ENCODE results near the gene HDAC11. TPM values are rescaled to one million over a fixed set of nuclear protein-coding genes. Genes with fewer than 3 reads are reported as not detected.

The HDAC11 gene
- total and polyA plus RNA-seq, 2 donors = 7.4 to 27.1 TPM

- H3K4me3 ChIP-seq (ENCODE audit: low read depth, low read length) = no peak overlapping the region
- no peak overlapping the region for H3K27ac ChIP-seq (ENCODE audit: low read depth)
- H3K4me1 ChIP-seq (ENCODE audit: insufficient read depth) = no peaks in the 10 kb centered on the region
- no peak for DNase-seq (ENCODE audit: extremely low spot score)
- H3K36me3 ChIP-seq (ENCODE audit: insufficient read depth) = no peaks in the 10 kb centered on the region
- WGBS = 73% methylated on average over 10 of the region's 10 CpGs
Measured at GRCh38 chr3:13524979-13525669, 45.0 kb downstream of the HDAC11 start.

GRCh38 chr3:13525827-13526625 lies 45.9 kb downstream of the HDAC11 start:
- 70% methylated on average over 20 of the region's 20 CpGs for WGBS
- H3K27ac ChIP-seq (ENCODE audit: low read depth) = no peak overlapping the region
- no peaks in the 10 kb centered on the region for H3K4me1 ChIP-seq (ENCODE audit: insufficient read depth)
- no peak overlapping the region for H3K4me3 ChIP-seq (ENCODE audit: low read depth, low read length)
- DNase-seq (ENCODE audit: extremely low spot score) = no peak
- no peaks in the 10 kb centered on the region for H3K36me3 ChIP-seq (ENCODE audit: insufficient read depth)

DNA sequence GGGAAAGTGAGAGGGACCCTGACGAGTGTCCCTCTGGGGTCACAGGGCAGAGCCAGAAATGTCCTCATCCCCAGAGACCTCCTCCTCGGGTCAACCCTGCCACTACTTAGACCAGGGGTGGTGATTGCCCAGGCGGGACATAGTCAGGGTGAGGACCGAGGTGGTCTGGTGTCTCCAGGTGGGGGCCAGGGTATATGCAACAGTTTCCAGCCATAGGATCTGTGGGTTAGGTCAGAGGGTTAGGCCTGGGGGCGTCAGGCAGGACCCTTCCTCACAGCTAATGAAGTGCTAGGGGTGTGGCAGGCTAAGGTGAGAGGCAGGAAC lies 46.5 kb downstream of the HDAC11 start:
- no peaks in the 10 kb centered on the region for H3K4me1 ChIP-seq (ENCODE audit: insufficient read depth)
- H3K4me3 ChIP-seq (ENCODE audit: low read depth, low read length) = no peak overlapping the region
- H3K36me3 ChIP-seq (ENCODE audit: insufficient read depth) = no peaks in the 10 kb centered on the region
- 87% methylated on average over 5 of the region's 5 CpGs for WGBS
- DNase-seq (ENCODE audit: extremely low spot score) = no peak
- H3K27ac ChIP-seq (ENCODE audit: low read depth) = no peak overlapping the region

DNA sequence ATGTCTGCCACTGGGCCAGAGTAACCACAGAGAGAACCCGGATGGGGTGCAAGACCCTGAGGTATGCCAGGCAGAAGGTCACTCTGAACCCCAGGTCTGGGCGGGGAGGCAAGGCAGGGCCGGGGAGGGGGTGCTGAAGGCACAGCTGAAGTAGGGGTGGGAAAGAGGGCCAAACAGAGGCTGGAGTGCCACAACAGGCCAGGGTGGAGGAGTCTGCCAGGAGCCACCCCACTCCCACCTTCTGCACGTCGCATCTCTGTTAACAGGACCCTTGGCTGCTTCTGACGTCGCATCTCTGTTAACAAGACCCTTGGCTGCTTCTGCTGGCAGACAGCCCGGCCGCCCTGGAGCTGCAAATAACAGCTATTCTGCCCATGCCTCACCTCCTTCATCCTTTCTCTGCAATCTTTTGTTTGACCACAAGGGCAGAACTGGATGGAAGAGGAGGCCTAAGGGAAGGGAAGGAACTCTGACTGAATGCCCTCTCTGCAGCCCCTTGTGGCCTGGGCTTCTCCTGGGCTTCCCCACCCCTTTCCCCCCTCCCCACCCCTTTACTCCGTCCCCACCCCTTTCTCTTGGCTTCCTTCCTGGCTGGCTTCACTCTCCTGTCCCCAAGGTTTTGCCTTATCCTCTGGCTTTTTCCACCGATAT lies 48.2 kb downstream of the HDAC11 start:
- DNase-seq (ENCODE audit: extremely low spot score) = no peak
- H3K36me3 ChIP-seq (ENCODE audit: insufficient read depth) = no peaks in the 10 kb centered on the region
- H3K4me3 ChIP-seq (ENCODE audit: low read depth, low read length) = no peak overlapping the region
- WGBS = 49% methylated on average over 11 of the region's 11 CpGs
- no peaks in the 10 kb centered on the region for H3K4me1 ChIP-seq (ENCODE audit: insufficient read depth)
- H3K27ac ChIP-seq (ENCODE audit: low read depth) = no peak overlapping the region

DNA sequence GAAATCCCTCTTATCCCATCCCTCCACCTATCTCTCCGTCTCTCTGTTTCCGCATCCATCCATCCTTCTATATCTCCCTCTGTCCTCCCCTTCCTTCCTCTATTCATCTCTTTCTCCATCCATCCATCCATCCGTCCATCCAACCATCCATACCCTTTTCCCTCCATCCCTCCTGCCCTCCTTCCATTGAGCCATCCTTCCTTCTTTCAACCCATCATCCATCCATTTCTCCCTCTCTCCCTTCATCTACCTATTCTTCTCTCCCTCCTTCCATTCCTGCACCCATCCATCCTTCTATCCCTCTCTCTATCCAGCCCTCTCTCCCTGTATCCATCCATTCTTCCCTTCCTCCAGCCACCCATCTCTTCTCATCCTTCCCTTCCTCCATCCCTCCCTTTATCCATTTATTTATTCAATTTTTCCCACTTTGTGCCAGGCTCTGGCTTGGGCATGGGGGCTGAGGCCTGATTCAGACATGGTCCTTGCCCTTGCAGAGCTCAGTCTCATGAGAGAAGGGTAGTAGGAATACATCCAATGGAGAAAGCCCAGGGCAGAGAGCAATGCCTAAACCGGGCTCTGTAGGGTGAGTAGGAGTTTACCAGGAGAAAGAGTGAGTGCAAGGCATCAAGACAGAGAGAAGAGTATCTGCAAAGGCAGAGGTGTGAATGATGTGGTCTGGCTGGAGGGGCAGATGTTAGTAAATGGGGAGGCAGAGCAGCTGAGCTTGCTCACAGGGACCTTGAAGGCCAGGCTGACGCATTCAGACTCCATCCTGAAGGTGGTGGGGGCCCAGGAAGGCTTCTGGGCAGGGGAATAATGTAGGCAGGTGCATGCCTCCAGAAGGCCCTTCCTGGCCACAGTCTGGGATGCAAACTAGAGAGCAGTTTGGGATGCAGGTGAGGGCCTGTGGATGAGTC lies 49.3 kb downstream of the HDAC11 start:
- H3K4me3 ChIP-seq (ENCODE audit: low read depth, low read length) = no peak overlapping the region
- no peaks in the 10 kb centered on the region for H3K4me1 ChIP-seq (ENCODE audit: insufficient read depth)
- no peak for DNase-seq (ENCODE audit: extremely low spot score)
- no peak overlapping the region for H3K27ac ChIP-seq (ENCODE audit: low read depth)
- WGBS = 88% methylated on average over 5 of the region's 5 CpGs
- H3K36me3 ChIP-seq (ENCODE audit: insufficient read depth) = no peaks in the 10 kb centered on the region

DNA sequence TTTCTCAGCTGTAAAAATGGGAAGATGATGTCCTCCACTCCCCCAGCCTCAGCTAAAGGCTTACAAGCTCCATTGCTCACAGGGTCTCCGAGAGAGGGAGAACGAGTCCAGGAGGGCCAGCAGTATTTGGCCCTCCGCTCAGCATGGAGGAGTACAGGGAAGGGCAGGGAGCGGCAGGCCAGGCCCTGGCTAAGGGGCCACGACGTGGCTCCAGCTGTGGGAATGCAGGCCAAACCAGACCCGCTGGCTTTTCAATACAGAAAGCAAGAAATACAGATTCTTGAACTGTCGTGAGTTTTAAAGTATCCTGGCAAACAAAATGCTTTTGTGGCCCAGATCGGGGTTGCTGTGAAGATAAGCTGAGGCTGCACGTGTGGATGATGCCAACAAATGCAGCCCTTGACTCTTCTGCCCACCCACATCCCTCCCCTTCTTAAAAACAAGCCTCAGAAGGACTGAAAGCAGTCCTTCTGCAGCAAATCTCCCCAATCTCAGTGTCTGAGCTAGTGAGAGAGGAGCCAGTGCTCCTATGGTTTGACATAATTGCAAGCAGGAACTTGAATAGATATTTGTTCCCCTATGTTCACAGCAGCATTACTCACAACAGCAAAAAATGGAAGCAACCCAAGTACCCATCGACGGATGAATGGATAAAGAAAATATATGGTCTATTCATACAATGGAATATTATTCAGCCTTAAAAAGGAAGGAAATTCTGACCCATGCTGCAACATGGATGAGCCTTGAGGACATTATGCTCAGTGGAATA lies 50.3 kb downstream of the HDAC11 start:
- H3K4me1 ChIP-seq (ENCODE audit: insufficient read depth) = no peaks in the 10 kb centered on the region

GRCh38 chr3:13532085-13532484 lies 52.0 kb downstream of the HDAC11 start:
- DNase-seq (ENCODE audit: extremely low spot score) = no peak
- Histone ChIP-seq H3K27ac (ENCODE audit: low read depth) (no peak overlapping the region), H3K4me1 (ENCODE audit: insufficient read depth) (no peaks in the 10 kb centered on the region), H3K36me3 (ENCODE audit: insufficient read depth) (no peaks in the 10 kb centered on the region), H3K4me3 (ENCODE audit: low read depth, low read length) (no peak overlapping the region)
- 62% methylated on average over 9 of the region's 9 CpGs for WGBS

More for the DNA sequence above, 50.3 kb downstream of the HDAC11 start:
- no peak for DNase-seq (ENCODE audit: extremely low spot score)
- WGBS = 65% methylated on average over 12 of the region's 12 CpGs
- Histone ChIP-seq H3K27ac (ENCODE audit: low read depth) (no peak overlapping the region), H3K36me3 (ENCODE audit: insufficient read depth) (no peaks in the 10 kb centered on the region), H3K4me3 (ENCODE audit: low read depth, low read length) (no peak overlapping the region)

DNA sequence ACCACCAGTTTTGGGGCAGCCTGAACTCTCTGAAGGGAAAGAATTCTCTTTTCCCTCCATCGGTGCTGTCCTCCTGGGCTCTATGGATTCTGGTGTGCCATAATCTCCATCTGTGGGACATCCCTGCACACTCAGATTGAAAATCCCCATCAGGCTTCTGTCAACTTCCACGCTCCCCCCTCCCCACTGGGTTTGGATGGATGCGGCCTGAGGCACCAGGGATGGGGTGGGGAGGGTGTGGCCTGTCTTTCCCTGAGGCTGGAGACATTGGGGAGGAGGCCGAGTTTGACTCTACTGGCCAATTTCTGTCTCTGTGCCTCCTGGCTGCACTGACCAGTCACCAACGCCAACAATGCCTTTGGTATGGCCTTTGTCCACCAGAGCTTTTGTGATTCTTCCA lies 52.5 kb downstream of the HDAC11 start:
- no peak for DNase-seq (ENCODE audit: extremely low spot score)
- H3K36me3 ChIP-seq (ENCODE audit: insufficient read depth) = no peaks in the 10 kb centered on the region
- WGBS = 68% methylated on average over 5 of the region's 5 CpGs
- H3K4me1 ChIP-seq (ENCODE audit: insufficient read depth) = no peaks in the 10 kb centered on the region
- H3K4me3 ChIP-seq (ENCODE audit: low read depth, low read length) = no peak overlapping the region
- H3K27ac ChIP-seq (ENCODE audit: low read depth) = no peak overlapping the region

DNA sequence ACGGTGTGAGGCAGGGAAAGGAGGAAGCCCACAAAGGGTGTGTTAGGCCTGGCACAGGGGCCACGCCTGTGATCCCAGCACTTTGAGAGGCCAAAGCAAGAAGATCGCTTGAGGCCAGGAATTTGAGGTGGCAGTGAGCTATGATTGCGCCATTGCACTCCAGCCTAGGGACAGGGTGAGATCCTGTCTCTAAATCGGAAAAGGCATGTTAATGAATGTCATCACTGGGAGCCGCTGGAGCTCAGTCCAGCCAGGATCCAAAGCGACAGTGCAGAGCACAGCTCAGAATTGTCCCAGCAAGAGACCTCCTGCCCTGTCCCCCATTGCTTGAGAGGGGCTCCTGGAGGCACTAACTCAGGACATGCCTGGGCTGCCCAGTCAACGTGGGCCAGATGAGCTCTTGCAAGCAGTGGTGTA lies 53.8 kb downstream of the HDAC11 start:
- Histone ChIP-seq H3K27ac (ENCODE audit: low read depth) (no peak overlapping the region), H3K4me3 (ENCODE audit: low read depth, low read length) (no peak overlapping the region), H3K4me1 (ENCODE audit: insufficient read depth) (no peaks in the 10 kb centered on the region), H3K36me3 (ENCODE audit: insufficient read depth) (no peaks in the 10 kb centered on the region)
- WGBS = 87% methylated on average over 8 of the region's 8 CpGs
- no peak for DNase-seq (ENCODE audit: extremely low spot score)

DNA sequence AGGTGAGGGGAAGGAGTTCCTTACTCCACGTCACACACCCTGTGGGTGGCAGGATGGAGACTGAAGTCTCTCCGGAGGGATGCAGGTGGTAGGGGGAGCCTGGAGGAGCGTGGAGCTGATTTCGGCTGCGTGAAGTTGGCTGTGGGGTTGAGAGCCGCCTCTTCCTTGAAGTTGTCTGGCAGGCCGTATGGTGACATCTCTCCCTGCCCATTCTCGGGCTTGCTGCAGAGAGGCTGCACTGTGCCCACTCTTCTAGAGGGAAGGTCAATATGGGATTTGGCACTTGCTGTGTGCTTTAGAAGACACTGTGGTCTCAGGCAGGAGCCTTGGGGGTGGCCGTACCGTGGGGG lies 55.4 kb downstream of the HDAC11 start:
- Histone ChIP-seq H3K36me3 (ENCODE audit: insufficient read depth) (no peaks in the 10 kb centered on the region), H3K4me1 (ENCODE audit: insufficient read depth) (no peaks in the 10 kb centered on the region), H3K4me3 (ENCODE audit: low read depth, low read length) (no peak overlapping the region), H3K27ac (ENCODE audit: low read depth) (no peak overlapping the region)
- 91% methylated on average over 10 of the region's 10 CpGs for WGBS
- no peak for DNase-seq (ENCODE audit: extremely low spot score)

DNA sequence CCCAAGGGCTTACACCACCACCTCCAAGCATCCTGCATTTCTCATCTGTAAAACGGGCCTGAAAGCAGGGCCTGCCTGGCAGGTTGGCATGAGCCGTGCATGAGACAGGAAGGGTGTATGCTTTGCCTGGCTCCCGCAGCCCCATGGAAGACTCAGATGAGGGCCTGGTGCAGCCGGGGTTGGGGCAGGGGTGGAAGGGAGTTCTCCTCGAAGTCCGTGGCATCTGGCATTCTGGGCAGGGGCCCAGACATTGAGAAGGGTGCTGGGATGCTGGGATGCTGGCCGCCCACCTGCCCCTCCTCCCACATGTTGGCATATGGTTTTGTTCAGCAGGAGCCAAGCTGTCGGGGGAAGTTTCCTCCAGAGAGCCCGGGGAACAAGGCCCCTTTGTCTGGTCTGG lies 55.8 kb downstream of the HDAC11 start:
- Histone ChIP-seq H3K4me1 (ENCODE audit: insufficient read depth) (no peaks in the 10 kb centered on the region), H3K4me3 (ENCODE audit: low read depth, low read length) (no peak overlapping the region), H3K27ac (ENCODE audit: low read depth) (no peak overlapping the region)

DNA sequence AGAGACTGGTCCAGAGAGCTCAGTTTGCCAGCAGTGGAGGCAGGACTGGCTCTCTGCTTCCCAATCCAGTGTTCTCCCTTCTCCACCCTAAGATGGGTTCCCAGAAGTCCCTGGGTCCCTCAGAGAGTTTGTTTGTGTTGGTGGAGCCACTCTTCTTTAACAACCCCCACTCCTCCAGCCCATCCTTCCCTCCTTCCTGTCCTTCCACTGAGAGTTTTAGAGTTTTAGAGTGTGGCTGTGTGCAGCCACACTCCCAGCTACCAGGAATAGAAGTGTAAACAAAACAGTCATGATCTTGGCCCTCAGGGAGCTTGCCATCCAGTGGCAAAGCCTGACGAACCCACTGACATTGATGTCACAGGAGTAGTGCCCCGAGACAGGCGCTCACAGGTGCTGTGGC lies 56.3 kb downstream of the HDAC11 start:
- H3K4me1 ChIP-seq (ENCODE audit: insufficient read depth) = no peaks in the 10 kb centered on the region
- no peaks in the 10 kb centered on the region for H3K36me3 ChIP-seq (ENCODE audit: insufficient read depth)
- DNase-seq (ENCODE audit: extremely low spot score) = no peak
- WGBS = 88% methylated on average over 3 of the region's 3 CpGs
- no peak overlapping the region for H3K27ac ChIP-seq (ENCODE audit: low read depth)
- no peak overlapping the region for H3K4me3 ChIP-seq (ENCODE audit: low read depth, low read length)

More for the DNA sequence above, 55.8 kb downstream of the HDAC11 start:
- 73% methylated on average over 9 of the region's 9 CpGs for WGBS
- no peak for DNase-seq (ENCODE audit: extremely low spot score)
- H3K36me3 ChIP-seq (ENCODE audit: insufficient read depth) = no peaks in the 10 kb centered on the region

DNA sequence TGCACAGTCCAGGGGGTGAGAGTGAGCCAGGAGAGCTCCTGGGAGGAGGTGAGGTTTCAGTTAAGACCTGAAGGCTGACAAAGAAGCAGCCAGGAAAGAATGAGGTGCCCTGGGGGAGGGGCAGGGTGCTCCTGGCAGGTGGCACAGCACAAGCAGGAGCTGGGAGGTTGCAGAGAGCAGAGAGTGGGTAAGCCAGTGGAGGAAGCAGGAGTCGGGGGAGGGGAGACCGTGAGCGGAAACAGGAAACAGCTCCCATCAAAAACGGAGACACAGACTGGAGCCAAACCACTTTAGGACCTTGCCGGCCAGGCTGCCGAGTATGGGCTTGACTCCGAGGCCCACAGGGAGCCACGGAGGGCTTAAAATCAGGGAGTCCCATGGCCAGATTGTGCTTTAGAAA lies 56.7 kb downstream of the HDAC11 start:
- 33% methylated on average over 8 of the region's 8 CpGs for WGBS
- H3K27ac ChIP-seq (ENCODE audit: low read depth) = no peak overlapping the region

More for the DNA sequence above, 56.7 kb downstream of the HDAC11 start:
- H3K36me3 ChIP-seq (ENCODE audit: insufficient read depth) = no peaks in the 10 kb centered on the region
- no peak for DNase-seq (ENCODE audit: extremely low spot score)
- H3K4me3 ChIP-seq (ENCODE audit: low read depth, low read length) = no peak overlapping the region
- no peaks in the 10 kb centered on the region for H3K4me1 ChIP-seq (ENCODE audit: insufficient read depth)

All from urinary bladder (tissue), 4 donors.